ENCODE data around the gene TAF1A.

DNA sequence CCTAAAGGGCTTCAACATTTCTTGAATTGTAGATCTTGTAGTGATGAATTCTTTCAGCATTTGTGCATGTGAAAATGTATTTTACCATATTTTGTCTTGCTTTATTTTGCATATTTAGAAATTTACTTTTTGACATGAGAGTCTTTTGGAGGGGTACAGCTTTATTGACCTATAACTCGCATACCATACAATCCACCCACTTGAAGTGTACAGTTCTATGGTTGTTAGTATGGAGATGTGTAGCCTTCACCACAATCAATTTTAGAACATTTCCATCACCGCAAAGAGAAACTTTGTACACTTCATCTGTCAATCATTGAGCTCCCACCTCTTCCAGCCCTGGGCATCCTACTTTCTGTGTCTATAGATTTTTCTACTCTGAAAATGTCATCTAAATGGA, 21.0 kb upstream of the TAF1A start:
- TF ChIP-seq MXI1 (IDR thresholded peaks at IDR 0.05; ENCODE audit: low read depth, low read length) (no peak), MYC (IDR thresholded peaks at IDR 0.05; ENCODE audit: insufficient read depth, insufficient read length, insufficient replicate concordance, low read length, severe bottlenecking) (no peak), PAX8 (IDR thresholded peaks at IDR 0.05) (no peak), TARDBP (IDR thresholded peaks at IDR 0.05; ENCODE audit: borderline replicate concordance) (no peak)

Data from GM12878 (cell line).